SH-SY5Y (cell line): Measurements from ENCODE around the gene RAB11FIP4.

Source experiments
- GATA2 ChIP-seq: IDR thresholded peaks from 2 replicates; pipeline ENCODE4 v1.6.1; 2011; ENCODE audit warnings: mild to moderate bottlenecking, low read depth, low read length
- GATA3 ChIP-seq: IDR thresholded peaks from 2 replicates; pipeline ENCODE4 v1.6.1; 2011; ENCODE audit warnings: low read depth, mild to moderate bottlenecking, low read length, moderate library complexity

GRCh38 chr17:31559584-31560501 is 168.4 kb downstream of the RAB11FIP4 start:
- TF ChIP-seq GATA3, result no peak
- no peak for TF ChIP-seq GATA2
